Right ventricle myocardium superior (tissue), 1 donor: ENCODE measurements around the gene NEGR1. TPM values are rescaled to one million over a fixed set of nuclear protein-coding genes. Genes with fewer than 3 reads are reported as not detected.

ENCODE experiments used
- ATAC-seq: fragments of 200-7000 bp; cut with Tn5 transposase; one replicate; pipeline ENCODE4 v1.9.1; 2020; ENCODE audit warnings: mild to moderate bottlenecking; ENCODE audit not compliant: poor library complexity
- DNase-seq: peaks from one replicate; pipeline ENCODE4 v3.0.0-alpha.2; 2020
- intact Hi-C: fragments of 100-400 bp; cut with DNase I; formaldehyde crosslinking; loops from one replicate; pipeline ENCODE4 v1.11.2; 2022
- long read RNA-seq: library from polyadenylated mRNA; unstranded; transcript quantifications from one replicate; pipeline ENCODE4 v2.0.0, GENCODE V29; 2021
- total RNA-seq: library from RNA; stranded (reverse); fragmentation: NEBNext Ultra II Directional; extraction: Animal tissue kit (Norgen Biotek cat#: 25700); gene quantifications from one replicate; pipeline ENCODE4 v1.2.1, GENCODE V29; 2021
- donor health status: DM: no; HTN: yes; CAD: no; lungs with severe emphysema.

NEGR1 gene
- total RNA-seq = 15.7 TPM
- long read RNA-seq, partial matches to known transcripts = 10 of 13 reads
- long read RNA-seq, other reads (novel, unspliced or antisense) = 3 of 13 reads

DNA sequence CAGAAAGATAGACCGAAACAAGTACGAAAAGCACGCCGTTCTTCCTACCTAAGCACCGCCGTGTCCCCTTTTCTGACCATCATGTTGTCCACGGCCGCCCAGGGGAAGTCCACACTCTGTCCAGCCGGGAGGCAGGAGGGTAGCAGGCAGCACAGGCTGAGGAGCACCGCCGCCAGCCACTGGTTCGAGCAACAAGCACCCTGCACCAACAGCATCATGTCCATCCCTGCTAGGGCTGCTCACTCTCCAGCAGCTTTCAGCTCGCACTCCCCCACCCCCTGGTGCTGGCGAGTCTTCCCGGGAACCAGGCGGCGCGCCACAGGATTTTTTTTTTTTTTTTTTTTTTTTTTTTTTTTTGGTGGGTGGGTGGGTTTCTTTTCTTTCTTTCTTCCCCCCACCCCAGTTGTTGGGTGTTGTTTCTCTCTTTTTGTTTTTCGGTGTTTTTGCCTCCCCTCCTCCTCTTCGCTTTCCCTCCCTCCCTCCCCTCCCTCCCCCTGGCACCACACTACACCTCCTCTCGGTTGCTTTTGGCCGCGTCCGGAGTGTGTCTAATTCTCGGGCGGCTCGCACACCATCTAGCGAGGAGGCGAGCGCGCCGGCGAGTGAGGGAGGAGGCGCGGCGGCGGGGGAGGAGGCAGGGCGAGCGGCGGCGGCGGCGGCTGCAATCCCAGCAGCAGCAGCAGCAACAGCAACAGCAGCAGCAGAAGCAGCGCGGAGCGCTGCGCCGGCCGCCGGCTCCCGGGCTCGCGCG is at the start of gene NEGR1:
TSS of gene NEGR1 (minus strand) at position 269 of the 751 bp plus-strand sequence.
- intact Hi-C loops = no loop called here
- ATAC-seq (peak; percentile 91), DNase-seq (peak; percentile 93)

DNA sequence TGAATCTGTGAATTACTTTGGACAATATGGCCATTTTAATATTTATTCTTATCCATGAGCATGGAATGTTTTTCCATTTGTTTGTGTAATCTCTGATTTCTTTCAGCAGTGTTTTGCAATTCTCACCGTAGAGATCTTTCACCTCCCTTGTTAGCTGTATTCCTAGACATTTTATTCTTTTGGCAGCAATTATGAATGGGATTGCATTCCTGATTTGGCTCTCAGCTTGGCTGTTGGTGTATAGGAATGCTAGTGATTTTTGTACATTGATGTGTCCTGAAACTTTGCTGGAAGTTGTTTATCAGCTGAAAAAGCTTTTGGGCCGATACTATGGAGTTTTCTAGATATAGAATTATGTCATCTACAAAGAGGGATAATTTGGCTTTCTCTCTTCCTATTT is 44.2 kb upstream of the NEGR1 start:
- ATAC-seq = no peak
- DNase-seq = no peak
- intact Hi-C loops = no loop called here

DNA sequence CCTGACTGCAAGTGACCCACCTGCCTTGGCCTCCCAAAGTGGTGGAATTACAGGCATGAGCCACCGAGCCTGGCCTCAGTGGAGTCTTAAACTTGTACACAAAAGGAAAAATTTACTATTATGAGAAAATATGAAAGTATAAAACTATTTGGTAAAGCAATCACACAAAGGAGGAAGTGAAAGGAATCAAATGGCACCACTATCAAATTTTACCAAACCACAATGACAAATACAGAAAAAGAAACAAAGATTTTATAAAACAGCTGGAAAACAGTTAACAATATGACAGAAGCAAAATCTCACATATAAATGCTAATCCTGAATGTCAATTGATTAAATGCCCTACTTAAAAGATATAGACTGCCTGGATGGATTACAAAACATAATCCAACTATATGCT is 42.1 kb upstream of the NEGR1 start:
- no peak for ATAC-seq
- DNase-seq = no peak
- intact Hi-C loops = no loop called here

DNA sequence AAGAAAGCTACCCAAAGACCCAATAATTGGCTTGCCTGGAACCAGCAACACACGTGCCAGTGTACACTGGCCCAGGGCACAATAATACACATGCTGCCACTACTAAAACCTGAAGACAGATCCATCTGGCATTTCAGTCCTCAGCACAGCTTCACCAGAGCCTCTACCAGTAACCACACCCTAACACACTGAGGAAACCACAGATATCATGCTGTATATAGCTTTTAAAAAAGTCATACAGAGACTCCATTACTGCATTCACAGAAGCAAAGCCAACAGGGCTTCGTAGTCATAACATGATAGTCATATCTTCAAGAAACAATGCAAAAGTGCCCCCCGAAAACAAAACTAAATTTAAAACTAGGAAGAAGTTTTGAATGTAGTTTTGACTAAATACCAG is 40.6 kb upstream of the NEGR1 start:
- intact Hi-C loops = no loop called here
- DNase-seq (no peak), ATAC-seq (no peak)

DNA sequence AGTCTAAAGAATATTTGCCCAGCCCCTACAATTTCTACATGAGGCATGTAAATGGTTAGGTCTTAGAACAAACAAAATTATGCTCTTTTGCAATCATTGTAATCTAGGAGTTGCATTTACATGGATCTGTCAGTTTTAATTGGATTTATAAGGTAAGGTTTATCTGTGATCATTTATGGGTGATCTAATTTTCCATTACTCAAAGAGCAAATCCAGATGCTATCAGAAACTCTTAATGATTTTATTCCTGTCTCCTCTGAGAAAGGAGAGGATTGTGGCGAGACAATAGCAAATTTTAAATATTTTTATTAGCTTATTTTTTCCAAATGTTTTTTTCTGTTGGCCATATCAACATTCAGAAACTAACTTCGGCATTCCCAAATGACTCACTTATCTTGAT is 14.2 kb upstream of the NEGR1 start:
- DNase-seq (no peak), ATAC-seq (no peak)
- intact Hi-C loops = loop anchor here (5.0 kb wide), 1 partner anchor 51 kb away; no protein-coding TSS in a partner anchor

DNA sequence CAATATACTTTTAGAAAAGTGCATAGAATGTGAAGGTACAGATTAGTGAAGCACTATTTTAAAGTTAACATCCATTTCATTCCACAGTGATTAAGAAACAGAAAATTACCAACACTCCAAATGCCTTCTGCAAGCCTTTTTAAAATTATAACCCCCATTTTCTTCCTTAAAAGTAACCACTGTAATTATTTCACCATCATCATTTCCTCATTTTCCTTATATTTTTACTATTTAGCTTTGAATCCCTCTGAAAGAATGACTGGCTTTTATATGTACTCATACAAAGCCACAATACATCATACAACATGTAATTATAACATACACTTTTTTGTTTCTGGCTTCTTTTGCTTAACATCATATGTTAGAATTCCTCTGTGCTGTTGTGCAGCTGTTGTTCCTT is 6.5 kb upstream of the NEGR1 start:
- intact Hi-C loops = no loop called here
- ATAC-seq (no peak), DNase-seq (no peak)

DNA sequence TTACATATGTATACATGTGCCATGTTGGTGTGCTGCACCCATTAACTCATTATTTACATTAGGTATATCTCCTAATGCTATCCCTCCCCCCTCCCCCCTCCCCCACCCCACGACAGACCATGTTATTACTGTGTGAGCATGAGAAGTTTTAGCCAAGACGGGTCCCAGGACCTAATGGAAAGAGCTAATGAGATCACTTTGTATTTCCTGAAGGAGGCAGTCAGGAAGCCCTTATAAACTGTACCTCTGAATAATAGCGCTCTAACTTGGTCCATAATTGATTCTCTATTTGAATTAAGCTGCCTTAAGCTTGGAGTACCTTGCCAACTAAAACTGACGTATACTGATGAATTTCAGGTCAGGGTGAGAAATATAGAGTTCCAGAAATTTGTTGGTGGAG is 4.1 kb upstream of the NEGR1 start:
- DNase-seq (no peak), ATAC-seq (no peak)
- intact Hi-C loops = no loop called here

DNA sequence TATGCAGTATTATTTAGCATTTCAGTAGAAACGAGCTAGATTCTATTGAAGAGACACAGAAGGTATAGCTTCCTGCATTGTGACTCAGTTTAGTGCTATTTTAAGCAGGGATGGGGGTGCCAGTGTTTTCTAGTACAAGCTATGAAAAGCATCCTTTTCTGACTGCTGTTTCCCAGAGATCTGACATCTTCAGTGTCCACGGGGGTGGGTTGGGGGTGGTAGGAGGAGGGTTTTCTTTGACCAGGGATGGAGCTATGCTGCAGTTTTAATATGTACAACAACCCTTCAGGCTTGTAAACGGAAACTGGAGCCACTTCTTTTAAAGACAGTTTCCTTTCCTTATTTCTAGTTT is 2.7 kb upstream of the NEGR1 start:
- intact Hi-C loops = no loop called here
- no peak for ATAC-seq
- DNase-seq = no peak

DNA sequence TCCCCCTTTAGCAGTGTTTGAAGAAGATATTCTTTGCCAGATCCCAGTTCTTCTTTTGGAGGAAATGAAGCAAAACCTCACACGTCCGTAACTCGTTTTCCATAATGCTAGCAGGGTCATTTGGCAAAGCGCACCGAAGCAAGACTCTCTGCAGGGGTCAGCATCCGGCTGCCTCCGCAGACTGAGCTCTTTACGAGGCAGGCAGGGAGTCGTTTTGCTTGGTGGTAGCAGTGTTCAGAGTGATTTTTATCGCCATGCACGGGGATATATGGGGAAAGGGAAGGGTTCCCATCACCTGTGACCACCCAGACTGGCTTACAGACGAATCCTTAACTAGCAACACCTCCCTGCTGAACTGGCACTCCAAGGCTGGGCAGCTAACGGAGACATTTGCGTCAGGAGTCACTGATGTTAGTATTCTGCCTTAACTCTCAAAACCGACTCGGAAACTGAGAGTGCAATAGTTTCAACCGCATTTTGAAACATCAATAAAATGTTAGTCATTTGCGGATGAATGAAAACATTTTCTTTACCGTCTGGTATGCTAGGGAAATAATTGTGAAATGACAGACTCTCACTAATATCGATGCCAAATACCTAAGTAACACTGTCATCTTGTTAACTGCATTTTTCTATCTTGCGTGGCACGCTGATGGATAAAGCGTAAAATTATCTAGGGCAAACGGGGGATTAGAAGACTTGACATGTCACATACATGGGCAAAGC is 2.2 kb upstream of the NEGR1 start:
- DNase-seq (peak; percentile 54), ATAC-seq (peak; percentile 34)
- intact Hi-C loops = no loop called here

DNA sequence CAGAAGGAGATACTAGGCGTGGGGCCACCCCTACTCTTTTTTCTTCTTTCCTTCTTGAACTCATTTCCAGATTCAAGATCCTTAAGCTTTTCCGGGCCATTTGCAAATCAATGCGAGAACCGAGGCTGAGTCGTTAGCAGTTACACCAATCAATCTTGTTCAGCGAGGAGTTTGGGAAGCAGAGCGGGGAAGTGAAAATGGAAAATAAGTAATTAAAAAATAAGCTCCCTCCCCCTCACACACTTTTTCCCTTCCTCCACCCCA is 1.7 kb upstream of the NEGR1 start:
- ATAC-seq (no peak), DNase-seq (no peak)
- intact Hi-C loops = no loop called here

DNA sequence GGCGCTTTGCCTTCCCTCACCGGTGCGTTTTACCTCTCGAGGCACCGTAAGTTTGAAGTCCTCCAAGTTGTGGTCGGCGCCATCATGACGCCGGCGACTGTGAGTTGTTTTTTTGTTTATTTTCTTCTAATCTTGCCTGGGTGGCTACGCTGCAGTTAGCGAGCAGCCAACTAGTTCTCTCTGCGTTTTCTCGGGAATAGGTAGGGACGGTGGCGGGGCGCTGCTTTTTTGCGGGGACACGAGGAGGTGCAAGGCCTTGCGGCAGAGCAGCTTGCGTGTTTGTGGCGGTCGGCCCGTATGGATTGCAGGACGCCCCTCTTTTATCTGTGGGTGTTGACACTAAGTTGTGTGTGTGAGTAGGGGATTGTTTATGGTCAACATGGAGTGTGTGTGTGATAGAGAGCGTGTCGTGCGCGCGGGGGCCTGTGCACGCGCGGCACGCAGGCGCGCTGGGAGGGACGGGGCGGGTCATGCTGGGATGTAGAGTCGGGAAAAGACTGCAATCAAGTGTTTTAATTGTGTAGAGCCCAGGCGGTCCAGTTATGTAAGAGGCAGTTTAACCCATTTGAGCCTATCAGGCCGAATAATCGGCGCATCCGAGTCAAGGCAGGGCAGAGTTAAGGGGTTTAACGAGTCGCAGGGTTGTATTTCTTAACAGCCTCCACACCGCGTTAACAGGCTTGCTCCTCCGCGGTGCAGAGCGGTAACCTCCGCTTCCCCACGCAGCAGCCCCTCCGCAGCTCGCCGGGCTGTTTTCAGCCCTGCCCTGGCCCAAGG is 1.2 kb upstream of the NEGR1 start:
- DNase-seq = peak; percentile 88
- ATAC-seq = peak; percentile 91
- intact Hi-C loops = no loop called here

DNA sequence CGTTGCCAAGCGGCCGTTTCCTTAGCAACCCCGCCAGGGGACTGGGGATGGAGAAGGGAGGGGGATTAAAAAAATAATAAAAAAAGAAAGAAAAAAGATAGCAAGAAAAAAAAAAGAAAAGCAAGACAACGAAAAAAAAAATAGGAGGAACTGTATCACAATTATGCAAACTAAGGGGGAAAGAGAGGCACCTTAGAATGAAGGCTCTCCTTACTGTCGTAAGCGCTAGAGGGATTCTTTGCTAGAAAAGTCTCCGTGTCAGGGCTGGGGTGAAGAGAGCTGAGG is 625 bp upstream of the NEGR1 start:
- DNase-seq = no peak
- intact Hi-C loops = no loop called here
- ATAC-seq = no peak

DNA sequence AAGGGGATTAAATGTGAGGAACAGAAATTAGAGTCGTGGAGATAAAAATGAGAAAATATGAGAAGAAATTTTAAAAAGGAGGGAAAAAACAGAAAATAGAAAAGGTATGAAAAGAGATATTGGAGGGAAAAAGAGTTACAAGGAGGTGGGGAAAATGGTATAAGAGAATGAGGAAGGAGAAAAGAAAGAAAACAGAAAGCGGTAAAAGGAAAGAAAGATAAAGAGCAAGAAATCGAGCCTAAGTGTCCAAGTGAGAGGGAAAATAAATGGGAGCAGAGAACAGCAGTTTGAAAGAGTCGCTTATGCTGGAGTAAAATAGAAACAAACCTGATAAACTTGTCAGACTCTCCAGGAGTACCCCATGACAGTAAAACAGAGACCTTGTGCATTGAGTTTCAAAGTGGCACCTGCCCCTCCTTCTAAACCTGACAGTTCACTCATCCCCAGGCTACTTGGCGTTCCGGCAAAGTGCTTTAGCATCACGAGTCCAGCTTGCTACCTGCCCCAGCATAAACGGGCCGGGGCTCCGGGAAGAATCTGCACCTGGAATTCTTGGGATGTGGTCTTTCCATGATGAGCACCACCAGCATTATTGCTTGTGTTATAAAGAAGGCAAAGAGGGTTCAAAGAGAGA is 585 bp downstream of the NEGR1 start:
- ATAC-seq (no peak), DNase-seq (no peak)
- intact Hi-C loops = no loop called here

DNA sequence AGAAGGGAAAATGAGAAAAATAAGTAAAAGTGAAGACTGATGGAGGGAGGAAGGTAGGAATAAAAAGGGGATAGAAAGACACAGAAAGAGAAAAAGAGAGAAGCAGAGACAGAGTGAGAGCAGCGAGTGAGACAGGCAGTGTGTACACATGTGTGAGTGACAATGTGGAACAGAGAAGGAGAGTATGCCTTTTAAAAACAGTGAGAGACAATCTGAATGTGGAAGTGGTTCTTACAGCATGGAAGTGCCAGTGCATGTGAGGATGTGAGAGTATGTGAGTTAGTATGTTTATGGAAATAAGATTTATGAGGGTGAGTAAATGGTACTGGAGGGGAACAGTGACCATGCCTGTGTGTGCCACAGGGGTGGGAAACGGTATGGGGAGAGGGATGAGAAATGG is 1.2 kb downstream of the NEGR1 start:
- no peak for DNase-seq
- intact Hi-C loops = no loop called here
- no peak for ATAC-seq

DNA sequence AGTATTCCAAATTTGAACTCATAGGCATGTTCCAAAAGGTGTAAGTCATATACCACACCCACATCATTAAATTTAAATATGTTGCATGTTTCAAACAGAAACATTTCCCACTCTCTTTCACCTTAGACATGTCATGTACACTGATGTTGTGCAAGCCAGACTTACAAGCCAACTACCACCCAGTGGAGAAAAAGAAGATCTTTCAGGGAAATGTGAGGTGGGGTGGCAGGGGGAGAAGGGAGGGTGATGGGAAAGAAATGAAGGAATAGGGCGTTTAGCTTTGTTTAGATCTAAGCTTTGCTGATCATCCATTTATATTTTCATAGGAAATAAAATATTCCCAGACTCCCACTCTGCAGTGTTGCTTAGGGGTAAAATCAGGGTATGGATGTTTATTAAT is 1.6 kb downstream of the NEGR1 start:
- intact Hi-C loops = no loop called here
- ATAC-seq (no peak), DNase-seq (no peak)

DNA sequence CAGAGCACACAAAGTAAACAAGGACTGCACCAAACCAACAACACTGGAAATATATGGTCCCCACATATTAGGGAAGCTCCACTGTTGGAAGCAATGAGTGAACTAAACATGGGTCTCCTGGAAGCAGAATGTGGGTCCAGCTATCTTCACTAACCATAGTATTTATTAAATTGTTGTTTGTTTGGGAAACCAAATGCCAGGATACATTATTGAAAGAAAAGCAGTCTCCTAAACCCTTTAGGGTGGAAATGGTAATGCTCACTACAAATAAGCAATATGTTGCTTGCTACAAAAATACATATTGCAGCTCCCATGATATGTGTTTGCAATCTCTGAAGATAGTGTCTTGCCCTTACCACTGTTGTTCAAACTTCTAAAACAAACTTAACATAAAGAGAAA is 2.2 kb downstream of the NEGR1 start:
- intact Hi-C loops = no loop called here
- no peak for ATAC-seq
- DNase-seq = no peak

DNA sequence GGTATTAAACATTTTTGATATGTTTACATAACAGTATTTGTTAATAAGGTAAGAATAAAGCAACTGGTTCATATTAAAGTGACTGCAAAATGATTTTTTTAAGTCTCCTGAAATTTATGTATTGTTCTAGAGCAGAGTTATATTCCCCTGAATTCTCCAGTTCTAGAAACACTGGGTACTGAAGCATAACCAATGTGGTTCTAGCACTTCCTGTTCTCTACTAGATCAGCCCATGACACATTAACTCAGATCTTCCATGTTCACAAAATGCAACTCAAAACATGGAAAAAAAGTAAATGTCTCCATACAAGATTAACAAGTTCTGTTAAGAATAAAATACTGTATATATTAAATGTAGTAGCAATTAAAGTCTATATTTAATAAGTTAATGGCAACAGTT is 3.9 kb downstream of the NEGR1 start:
- ATAC-seq (no peak), DNase-seq (no peak)
- intact Hi-C loops = no loop called here

DNA sequence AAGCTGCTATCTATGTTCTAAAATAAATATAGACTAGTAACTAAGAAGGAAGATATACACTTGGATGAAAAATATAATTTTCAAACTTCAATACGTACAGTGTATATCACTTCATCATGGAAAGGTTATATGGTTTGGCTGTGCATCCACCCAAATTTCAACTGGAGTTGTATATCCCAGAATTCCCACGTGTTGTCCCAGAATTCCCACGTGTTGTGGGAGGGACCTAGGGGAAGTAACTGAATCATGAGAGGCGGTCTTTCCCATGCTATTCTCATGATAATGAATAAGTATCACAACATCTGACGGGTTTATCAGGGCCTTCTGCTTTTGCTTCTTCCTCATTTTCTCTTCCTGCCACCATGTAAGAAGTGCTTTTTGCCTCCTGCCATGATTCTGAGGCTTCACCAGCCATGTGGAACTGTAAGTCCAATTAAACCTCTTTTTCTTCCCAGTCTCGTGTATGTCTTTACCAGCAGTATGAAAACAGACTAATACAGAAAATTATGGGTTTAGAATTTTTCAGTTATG is 10.7 kb downstream of the NEGR1 start:
- DNase-seq = no peak
- no peak for ATAC-seq
- intact Hi-C loops = no loop called here

DNA sequence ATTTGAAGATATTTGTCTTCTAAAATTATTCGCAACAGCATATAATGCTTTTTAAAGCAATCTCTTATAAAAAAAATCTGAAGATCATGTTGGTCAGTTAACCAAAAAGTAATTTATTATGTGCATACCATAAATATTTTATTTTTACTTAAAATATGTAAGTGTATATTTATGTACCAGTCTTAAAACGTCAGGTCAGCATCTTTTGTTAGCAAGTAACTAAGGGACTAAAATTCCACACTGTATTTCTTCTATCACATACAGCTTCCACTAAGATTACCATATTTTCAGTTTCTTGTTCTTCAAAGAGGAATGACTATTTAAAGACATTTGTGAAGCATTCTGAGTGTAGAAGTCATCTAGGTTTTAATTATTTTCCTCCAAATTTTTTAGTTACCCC is 19.6 kb downstream of the NEGR1 start:
- no peak for DNase-seq
- intact Hi-C loops = no loop called here
- no peak for ATAC-seq

DNA sequence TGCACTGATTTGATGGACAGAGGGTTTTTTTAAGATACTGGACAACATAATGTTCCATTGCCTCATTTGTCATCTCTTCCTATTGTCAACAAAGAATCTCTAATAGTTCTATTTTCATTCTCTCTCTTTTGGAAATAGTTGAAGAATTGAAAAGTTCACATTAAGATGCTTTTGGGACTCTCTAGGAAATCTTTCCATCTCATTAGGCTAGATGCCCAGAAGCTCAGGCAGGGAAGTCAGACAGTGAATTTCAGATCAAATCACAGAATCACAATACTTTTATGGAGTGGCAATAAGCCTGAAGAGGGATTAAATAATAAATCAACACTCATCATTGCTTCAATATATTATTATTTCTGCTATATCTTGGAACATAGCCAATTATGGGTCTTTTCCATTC is 29.2 kb downstream of the NEGR1 start:
- intact Hi-C loops = no loop called here

More for the DNA sequence above, 29.2 kb downstream of the NEGR1 start:
- no peak for DNase-seq
- ATAC-seq = no peak
